Tibial artery (tissue), 4 donors: ENCODE data around the gene FUBP3.

Experiments
- DNase-seq, 2 donors: peaks; one replicate each; pipeline ENCODE4 v3.0.0-alpha.2; 2019
- H3K27ac ChIP-seq, 2 donors: fragments of 200-600 bp; sonication (generic) in 1 of 2; 1 replicate in 1 of 2; 2 replicates in 1 of 2; pipeline ENCODE4 v1.5.1; 2018 to 2019; ENCODE audit warnings: mild to moderate bottlenecking in 1 of 2
- H3K27me3 ChIP-seq, 2 donors: fragments of 200-600 bp; sonication (generic) in 1 of 2; one replicate each; pipeline versions ENCODE4 v1.5.1 to v1.6.0; 2016 to 2019
- H3K36me3 ChIP-seq, 3 donors: fragments of 200-600 bp; sonication (generic) in 2 of 3; one replicate each; pipeline ENCODE4 v1.5.1; 2016 to 2019; ENCODE audit warnings: mild to moderate bottlenecking in 2 of 3
- H3K4me1 ChIP-seq, 4 donors: fragments of 200-600 bp; sonication (generic) in 2 of 4; 1 replicate in 3 of 4; 2 replicates in 1 of 4; pipeline ENCODE4 v1.5.1; 2016 to 2019
- H3K4me3 ChIP-seq, 2 donors: fragments of 200-600 bp; sonication (generic) in 1 of 2; 1 replicate in 1 of 2; 2 replicates in 1 of 2; pipeline ENCODE4 v1.5.1; 2018 to 2019; ENCODE audit warnings: mild to moderate bottlenecking in 2 of 2
- H3K9me3 ChIP-seq, 3 donors: fragments of 200-600 bp; sonication (generic) in 1 of 3; one replicate each; pipeline ENCODE4 v1.5.1; 2016 to 2019
- intact Hi-C: fragments of 100-400 bp; cut with DNase I; formaldehyde crosslinking; loops from one replicate; pipeline ENCODE4 v1.15.0; 2023; ENCODE audit warnings: low total_unique reads
- TF ChIP-seq, protein P1 (sequence below), 2 experiments: fragments of 200-600 bp in 1 of 2; fragments of 450-650 bp in 1 of 2; IDR thresholded peaks; one replicate each; pipeline ENCODE4 v1.5.1; 2017 to 2019; ENCODE audit warnings: antibody characterized with exemption in 2 of 2, mild to moderate bottlenecking in 1 of 2, moderate library complexity in 1 of 2

The FUBP3 gene

DNA sequence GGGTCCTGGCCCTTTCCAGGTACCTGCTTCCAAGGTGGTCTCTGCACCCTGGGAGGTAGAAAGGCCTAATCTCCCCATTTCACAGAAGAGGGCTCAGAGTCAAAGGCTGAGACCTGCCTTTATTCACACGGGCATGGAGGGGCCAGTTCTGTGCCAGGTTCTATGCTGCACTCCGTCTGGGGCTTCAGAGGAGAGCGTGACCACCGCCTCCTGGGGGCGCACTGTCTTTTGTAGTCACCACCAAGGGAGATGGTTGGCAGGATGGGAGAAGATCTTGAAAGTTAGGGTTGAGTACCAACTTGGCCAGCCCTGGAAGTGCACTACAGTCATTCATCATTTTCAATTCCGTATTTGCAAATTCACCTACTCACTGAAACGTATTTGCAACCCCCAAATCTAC is 61.3 kb downstream of the FUBP3 start:
- Histone ChIP-seq H3K27me3 (no peaks in the 10 kb centered on the region), H3K36me3 (peaks cover 20 to 31% (median 27%) of the 10 kb centered on the region in 3 donors), H3K9me3 (no peaks in the 10 kb centered on the region), H3K4me1 (no peaks in the 10 kb centered on the region), H3K27ac (no peak overlapping the region), H3K4me3 (no peak overlapping the region)
- intact Hi-C loops: no loop called here
- DNase-seq: no peak
- TF ChIP-seq, protein P1, sequence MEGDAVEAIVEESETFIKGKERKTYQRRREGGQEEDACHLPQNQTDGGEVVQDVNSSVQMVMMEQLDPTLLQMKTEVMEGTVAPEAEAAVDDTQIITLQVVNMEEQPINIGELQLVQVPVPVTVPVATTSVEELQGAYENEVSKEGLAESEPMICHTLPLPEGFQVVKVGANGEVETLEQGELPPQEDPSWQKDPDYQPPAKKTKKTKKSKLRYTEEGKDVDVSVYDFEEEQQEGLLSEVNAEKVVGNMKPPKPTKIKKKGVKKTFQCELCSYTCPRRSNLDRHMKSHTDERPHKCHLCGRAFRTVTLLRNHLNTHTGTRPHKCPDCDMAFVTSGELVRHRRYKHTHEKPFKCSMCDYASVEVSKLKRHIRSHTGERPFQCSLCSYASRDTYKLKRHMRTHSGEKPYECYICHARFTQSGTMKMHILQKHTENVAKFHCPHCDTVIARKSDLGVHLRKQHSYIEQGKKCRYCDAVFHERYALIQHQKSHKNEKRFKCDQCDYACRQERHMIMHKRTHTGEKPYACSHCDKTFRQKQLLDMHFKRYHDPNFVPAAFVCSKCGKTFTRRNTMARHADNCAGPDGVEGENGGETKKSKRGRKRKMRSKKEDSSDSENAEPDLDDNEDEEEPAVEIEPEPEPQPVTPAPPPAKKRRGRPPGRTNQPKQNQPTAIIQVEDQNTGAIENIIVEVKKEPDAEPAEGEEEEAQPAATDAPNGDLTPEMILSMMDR (IDR thresholded peaks at IDR 0.05): no peak

- DNase-seq: no peak
Observed at GRCh38 chr9:130642926-130643325, 63.5 kb downstream of the FUBP3 start.

GRCh38 chr9:130651221-130651620 is 71.8 kb downstream of the FUBP3 start:
- Histone ChIP-seq H3K36me3 (no peaks in the 10 kb centered on the region), H3K9me3 (peaks cover 0 to 4% (median 0%) of the 10 kb centered on the region in 3 donors), H3K4me1 (no peaks in the 10 kb centered on the region), H3K27me3 (peaks cover 0 to 58% of the 10 kb centered on the region in 2 donors), H3K4me3 (no peak overlapping the region), H3K27ac (no peak overlapping the region)
- no peak for DNase-seq
- TF ChIP-seq, protein P1 (IDR thresholded peaks at IDR 0.05): no peak
- intact Hi-C loops: no loop called here

More at GRCh38 chr9:130642926-130643325, 63.5 kb downstream of the FUBP3 start:
- Histone ChIP-seq H3K4me3 (no peak overlapping the region), H3K9me3 (peaks cover 0 to 5% (median 0%) of the 10 kb centered on the region in 3 donors), H3K27me3 (peaks cover 0 to 11% of the 10 kb centered on the region in 2 donors), H3K36me3 (peaks cover 8 to 12% (median 8%) of the 10 kb centered on the region in 3 donors), H3K4me1 (no peaks in the 10 kb centered on the region), H3K27ac (no peak overlapping the region)
- TF ChIP-seq, protein P1 (IDR thresholded peaks at IDR 0.05): no peak
- intact Hi-C loops: no loop called here

DNA sequence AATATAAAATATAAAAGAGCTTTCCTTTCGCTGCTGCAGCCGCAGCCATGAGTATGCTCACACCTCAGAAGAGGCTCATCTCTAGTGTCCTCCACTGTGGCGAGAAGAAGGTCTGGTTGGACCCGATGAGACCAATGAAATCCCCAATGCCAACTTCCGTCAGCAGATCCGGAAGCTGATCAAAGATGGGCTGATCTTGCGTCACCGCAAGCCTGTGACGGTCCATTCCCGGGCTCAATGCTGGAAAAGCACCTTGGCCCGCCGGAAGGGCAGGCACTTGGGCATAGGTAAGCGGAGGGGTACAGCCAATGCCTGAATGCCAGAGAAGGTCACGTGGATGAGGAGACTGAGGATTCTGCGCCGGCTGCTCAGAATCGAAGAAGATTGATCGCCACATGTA is 72.4 kb downstream of the FUBP3 start:
- TF ChIP-seq, protein P1 (IDR thresholded peaks at IDR 0.05): no peak
- Histone ChIP-seq H3K36me3 (no peaks in the 10 kb centered on the region), H3K4me3 (no peak overlapping the region), H3K27ac (no peak overlapping the region), H3K27me3 (peaks cover 0 to 63% of the 10 kb centered on the region in 2 donors), H3K9me3 (no peaks in the 10 kb centered on the region), H3K4me1 (no peaks in the 10 kb centered on the region)
- no peak for DNase-seq
- intact Hi-C loops: no loop called here

DNA sequence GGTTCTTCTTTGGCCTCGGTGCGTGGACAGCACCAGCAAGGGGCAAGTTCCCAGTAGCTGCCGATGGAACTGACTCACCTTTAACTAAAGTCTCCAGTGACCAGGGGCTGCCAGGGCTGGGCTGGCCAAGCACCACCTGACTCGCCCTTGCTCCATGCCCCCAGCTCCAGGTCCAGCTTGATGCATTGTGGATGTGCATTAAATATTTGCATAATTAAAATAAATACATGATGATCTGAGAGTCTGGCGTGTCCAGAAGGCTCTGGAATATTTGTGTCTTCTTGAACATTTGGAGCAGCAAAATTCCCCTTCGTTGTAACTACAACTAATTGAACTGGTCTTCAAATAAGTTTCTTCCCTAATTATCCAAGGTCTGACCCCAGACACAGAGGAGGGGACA is 75.5 kb downstream of the FUBP3 start:
- TF ChIP-seq, protein P1 (IDR thresholded peaks at IDR 0.05): no peak
- Histone ChIP-seq H3K27me3 (peaks cover 0 to 70% of the 10 kb centered on the region in 2 donors), H3K9me3 (no peaks in the 10 kb centered on the region)

More for the DNA sequence above, 75.5 kb downstream of the FUBP3 start:
- Histone ChIP-seq H3K36me3 (no peaks in the 10 kb centered on the region), H3K27ac (no peak overlapping the region), H3K4me1 (peaks cover 0 to 9% (median 6%) of the 10 kb centered on the region in 4 donors), H3K4me3 (no peak overlapping the region)
- intact Hi-C loops: no loop called here
- DNase-seq: no peak
